Left renal pelvis (tissue), 4 donors: ENCODE data around the gene PLXNA4. TPM values are rescaled to one million over a fixed set of nuclear protein-coding genes. Genes with fewer than 3 reads are reported as not detected.
"Not testable (repeated sequence)": the region's sequence is repeated elsewhere in the genome, so short reads cannot be mapped to it uniquely, and the experiment has no call there.

Experiments used
- DNase-seq, 4 donors: peaks; one replicate each; pipeline ENCODE4 v3.0.0-alpha.2; 2013; ENCODE audit warnings: low read depth in 4 of 4, low spot score in 3 of 4
- polyA plus RNA-seq, 4 donors: library from polyadenylated mRNA; unstranded; fragments of 120-200 nt; gene quantifications; one replicate each; pipeline ENCODE4 v1.2.1, GENCODE V29; 2013; ENCODE audit not compliant: insufficient read length in 4 of 4

PLXNA4 gene
- polyA plus RNA-seq, 4 donors, result 3.0 to 15.1 (median 13.8) TPM

- no peak for DNase-seq
Observed at GRCh38 chr7:132187869-132188789, 388.1 kb downstream of the PLXNA4 start.

DNA sequence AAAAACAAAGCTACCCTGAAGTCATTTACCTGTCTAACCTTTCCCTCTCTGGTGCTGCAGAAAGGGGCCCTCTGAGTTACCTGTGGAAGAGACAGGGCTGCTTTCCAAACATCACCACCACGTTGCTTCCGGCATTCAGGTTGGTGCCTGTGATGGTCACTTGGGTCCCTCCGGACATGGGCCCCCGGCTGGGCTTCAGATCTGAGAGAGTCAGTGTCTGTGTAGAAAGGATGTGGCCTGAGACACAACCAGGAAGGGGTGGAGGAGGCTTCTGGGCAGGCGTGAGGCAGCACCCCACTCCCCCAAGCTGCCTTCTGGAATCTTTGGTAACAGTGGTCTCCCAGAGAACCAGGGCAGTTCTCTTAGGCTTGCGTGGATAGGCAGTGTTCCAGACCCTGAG, 388.9 kb downstream of the PLXNA4 start:
- DNase-seq, result no peak

- no peak for DNase-seq
Observed at GRCh38 chr7:132185150-132185549, 391.1 kb downstream of the PLXNA4 start.

DNA sequence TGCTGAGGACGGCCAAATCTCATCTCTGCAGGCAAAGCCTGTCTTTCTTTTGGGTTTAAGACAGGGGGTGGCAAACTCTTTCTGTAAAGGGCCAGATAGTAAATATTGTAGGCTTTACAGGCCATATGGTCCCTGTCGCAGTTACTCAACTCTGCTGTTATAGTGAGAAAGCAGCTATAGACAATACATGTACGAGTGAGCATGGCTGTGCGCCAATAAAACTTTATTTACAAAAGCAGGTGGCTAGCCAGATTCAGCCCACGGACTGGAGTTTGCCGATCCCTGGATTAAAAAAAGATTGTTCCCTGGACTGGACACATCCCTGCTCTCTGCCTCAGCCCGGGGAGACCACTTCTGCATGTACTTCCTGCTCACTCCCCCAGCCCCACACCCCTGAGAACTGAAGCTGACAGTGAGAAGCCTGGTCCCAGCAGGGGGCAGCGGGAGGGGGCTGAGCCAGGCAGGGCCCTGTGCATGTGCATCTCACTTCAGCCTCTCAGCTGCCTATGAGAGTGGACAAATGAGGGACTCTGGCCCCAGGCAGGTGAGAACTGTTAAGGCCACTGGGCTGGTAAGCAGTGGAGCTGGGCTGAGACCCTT, 392.4 kb downstream of the PLXNA4 start:
- DNase-seq, result no peak

DNA sequence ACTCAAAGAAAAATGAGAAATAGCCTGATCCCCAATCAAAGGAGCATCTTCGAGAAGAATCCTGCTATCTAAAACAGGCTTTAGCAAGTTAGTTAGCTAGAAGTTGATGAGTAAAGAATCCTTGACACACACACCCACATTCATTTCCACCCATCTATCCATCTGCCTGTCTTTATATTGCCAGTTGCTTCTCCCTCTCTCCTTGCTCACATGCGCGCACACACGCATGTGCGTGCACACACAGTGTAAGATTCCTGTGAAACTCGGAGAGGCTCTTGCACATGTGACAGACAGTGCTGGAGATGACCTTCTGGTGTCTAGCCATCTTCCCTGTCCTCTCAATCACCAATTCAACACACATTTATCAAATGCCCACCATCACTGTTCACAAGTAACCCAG, 393.3 kb downstream of the PLXNA4 start:
- no peak for DNase-seq

DNA sequence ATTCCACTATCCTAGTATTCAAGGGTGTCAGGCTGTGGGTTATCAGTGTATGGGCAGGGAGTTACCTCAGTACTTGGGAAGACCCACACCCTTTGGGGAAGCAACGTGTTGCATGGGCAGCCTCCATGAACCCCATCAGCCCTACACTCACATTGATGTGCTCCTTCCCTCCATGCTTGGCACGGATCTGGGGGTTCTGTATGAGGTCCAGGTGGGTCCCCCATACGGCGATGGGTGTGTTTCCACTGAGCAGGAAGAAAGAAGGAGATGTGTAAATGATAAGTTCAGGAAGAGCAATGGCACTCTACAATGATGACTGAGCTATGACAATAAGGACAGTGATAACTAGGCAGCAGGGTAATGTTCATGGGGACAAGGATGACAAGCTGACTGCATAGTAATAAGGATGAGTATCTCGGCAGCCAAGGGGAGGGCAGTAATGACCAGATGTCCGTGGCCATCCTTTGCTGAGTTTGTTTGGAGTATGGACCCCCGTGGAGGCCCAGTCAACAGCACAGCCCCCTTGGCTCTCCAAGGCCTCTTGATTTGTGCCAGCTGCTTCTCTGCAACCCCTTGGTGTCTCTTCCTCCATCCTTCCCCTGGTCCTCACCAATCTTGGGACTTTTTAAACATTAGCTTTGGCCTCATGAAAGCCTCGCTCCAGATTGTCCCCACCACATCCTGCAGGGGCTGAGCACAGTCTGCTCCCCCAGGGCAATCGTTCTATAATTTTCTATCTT, 394.2 kb downstream of the PLXNA4 start:
- DNase-seq, result no peak

DNA sequence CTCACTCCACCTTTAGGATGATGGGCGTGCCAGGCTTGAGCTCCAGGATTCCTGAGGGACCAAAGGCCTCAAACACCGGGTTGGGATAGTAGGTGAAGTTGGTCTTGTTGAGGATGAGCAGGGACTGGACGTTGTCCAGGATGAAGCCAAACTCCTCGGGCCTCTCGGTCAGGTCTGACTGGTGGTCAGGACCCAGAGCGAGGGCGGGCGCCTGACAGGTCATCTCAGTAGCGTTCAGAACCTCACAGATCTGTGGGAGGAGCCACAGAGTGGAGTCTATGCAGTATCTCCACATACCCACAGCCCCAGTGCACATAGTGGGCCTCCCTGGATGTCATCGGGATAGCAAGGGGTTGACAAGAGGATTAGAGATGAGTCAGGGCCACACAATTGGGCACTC, 394.9 kb downstream of the PLXNA4 start:
- DNase-seq, result no peak

DNA sequence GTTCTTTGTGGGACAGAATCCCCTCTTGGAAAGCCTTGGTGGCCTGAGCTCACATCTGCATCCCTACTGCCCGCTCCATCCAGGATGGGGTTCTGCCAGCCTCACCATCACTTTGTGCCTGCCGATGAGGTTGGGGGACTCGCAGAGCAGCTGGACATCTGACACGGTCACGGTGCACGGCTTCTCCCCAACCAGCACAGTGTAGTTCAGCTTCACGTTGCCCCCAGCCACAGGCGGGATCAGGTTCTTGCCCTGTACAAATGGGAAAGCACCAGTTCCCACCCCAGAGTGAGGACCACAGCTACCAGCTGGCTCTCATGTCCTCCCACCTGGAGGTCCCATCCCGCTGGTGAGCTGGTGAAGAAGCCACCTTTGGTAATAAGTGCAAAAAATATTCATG, 395.8 kb downstream of the PLXNA4 start:
- DNase-seq, result no peak

- no peak for DNase-seq
Observed at GRCh38 chr7:132179681-132180080, 396.6 kb downstream of the PLXNA4 start.

- DNase-seq, result no peak
Observed at GRCh38 chr7:132179080-132179430, 397.2 kb downstream of the PLXNA4 start.

DNA sequence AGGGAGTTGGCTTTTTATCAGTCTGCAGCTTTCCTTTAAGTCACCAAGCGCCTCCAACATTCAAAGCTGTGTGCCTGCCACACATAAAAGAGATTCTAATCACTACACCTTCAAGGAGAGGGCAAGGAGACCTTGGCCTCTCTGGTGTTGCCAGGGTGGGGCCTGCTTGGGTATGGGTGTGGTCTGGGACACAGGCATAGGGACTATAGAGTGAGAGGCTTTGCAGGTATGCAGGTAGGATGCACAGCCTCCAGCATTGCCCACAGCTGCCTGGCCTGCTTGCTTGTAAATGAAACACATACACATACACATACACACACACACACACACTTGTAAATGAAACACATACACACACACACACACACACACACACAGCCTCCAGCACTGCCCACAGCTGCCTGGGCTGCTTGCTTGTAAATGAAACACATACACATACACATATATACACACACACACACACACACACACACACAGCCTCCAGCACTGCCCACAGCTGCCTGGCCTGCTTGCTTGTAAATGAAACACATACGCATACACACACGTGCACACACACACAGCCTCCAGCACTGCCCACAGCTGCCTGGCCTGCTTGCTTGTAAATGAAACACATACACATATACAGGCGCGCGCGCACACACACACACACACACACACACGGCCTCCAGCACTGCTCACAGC, 397.7 kb downstream of the PLXNA4 start:
- DNase-seq, result not testable (repeated sequence)

GRCh38 chr7:132177708-132178401, 398.4 kb downstream of the PLXNA4 start:
- no peak for DNase-seq

- DNase-seq, result no peak
Observed at GRCh38 chr7:132176719-132177118, 399.6 kb downstream of the PLXNA4 start.

DNA sequence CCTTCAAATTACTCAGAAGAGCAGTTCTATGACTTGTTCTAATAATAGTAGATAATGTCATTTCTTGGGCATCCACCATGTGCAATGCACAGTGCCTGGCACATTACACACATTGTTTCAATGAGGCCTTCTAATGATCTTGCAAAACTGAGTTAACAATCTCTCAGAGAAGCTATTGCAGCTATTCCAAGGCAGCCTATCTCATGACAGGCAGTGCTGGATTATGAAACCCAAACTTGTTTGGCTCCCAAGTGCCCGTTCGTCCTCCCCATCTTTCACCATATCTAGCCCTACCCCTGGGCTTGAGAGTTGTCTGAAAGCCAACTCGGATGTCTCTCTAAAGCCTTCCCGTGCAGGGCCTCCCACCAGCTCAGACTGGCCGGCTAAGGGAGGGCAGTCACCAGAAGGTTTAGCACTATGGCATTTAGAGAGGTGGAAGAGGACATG, 405.1 kb downstream of the PLXNA4 start:
- no peak for DNase-seq

DNA sequence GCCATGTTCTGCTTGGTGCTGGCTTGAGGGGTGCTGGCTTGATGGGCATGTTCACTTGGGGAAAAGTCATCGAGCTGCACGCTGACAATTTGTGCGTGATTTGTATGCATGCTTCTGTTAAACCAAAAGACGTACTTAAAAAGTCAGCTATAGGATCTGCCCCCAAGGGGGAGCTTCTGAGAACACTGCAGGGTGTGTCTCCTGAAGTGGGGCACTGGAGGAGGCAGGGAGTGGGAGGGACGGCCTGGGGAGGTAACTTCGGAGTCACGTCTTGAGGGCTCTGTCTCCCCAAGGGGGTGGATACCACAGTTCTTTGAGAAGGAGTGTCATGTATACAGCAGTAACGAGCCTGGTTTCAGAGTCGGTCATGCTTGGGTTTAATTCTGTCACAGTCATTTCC, 406.5 kb downstream of the PLXNA4 start:
- no peak for DNase-seq

GRCh38 chr7:132168239-132168638, 408.0 kb downstream of the PLXNA4 start:
- no peak for DNase-seq

- DNase-seq, result not testable (repeated sequence)
Observed at GRCh38 chr7:132165695-132166094, 410.6 kb downstream of the PLXNA4 start.

GRCh38 chr7:132164558-132165125, 411.6 kb downstream of the PLXNA4 start:
- no peak for DNase-seq

DNA sequence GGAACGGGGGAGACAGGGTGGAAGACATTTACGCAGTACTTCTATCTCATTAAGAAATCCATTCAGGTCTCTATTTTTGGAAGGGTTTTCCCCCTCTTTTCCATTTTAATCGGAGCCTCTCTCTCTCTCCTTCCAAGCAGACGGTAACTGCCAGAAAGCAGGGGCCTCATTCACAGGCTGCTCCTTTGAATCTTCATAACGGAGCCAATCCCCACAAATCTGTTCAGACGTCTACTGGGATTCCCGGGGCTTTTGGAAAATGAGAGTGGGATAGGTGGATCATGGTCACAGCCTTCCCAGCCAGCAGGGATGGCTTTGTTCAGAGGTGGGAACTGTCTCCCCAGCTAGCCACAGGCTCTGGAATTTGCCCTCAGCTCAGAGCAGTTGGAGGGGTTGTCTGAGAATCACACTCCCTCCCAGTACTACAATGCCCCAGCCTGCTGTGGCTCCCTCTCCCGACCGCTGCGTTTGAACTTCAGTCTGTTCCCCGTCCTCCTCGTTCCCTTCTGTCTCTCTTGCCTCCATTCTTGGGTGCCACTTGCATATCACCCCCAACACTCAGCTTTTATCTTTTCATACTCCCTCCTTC, 413.6 kb downstream of the PLXNA4 start:
- DNase-seq, result no peak

DNA sequence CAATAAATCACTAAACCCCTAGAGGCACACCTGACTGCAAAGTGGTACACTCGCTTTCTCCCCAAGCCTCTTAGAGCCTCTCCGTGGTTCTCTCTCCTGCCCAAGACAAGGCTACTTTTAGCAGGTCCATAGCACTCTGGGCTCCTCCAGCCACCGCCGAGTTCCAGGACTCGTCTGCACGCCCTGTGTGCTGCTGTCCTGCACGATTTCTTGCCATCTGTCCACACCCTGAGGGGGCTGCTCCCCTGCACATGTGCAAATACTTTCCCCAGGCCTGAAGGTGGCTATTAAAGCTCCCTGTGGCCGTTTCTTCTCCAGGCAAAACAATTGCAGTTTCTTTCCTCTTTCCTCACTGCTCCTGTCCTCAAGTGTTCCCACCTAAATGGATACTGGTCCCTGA, 414.3 kb downstream of the PLXNA4 start:
- no peak for DNase-seq
